ENCODE measurements around the gene OR5AU1. TPM values are rescaled to one million over a fixed set of nuclear protein-coding genes. Genes with fewer than 3 reads are reported as not detected.

Gene OR5AU1
- total and polyA plus RNA-seq, 2 experiments from 2014 or later = not detected

DNA sequence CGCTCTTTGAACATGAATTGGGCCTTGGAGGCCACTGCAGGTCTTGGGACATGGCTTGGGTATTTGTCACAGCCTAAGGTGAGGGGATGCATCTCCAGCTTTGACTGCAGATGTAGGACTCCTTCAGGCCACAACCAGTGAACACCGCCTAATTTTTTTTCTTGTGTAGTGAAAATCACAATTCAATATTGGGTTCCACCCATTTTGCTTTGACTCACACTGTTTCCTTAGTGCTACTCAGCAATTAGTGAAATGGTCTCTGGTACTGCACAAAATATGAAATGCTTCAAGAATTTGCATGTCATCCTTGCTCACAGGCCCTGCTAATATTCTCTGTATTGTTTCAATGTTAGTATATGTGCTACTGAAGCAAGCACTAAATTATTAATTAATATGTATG lies 42.5 kb downstream of the OR5AU1 start:
- Histone ChIP-seq H3K36me3 (ENCODE audit: low read depth) (no peaks in the 10 kb centered on the region), H3K4me1 (ENCODE audit: insufficient read depth) (no peaks in the 10 kb centered on the region), H3K9me2 (ENCODE audit: insufficient read depth) (no peaks in the 10 kb centered on the region), H3K27me3 (replicated peaks; ENCODE audit: insufficient read depth) (no peaks in the 10 kb centered on the region), H3F3A (ENCODE audit: insufficient read depth) (no peaks in the 10 kb centered on the region), H3K79me2 (ENCODE audit: insufficient read depth) (no peaks in the 10 kb centered on the region), H4K20me1 (ENCODE audit: insufficient read depth) (no peaks in the 10 kb centered on the region), H3K4me3 (no peak overlapping the region), H3K9ac (no peak overlapping the region), H3K27ac (no peak overlapping the region), H2AFZ (no peak overlapping the region), H3K4me2 (ENCODE audit: unreplicated experiment) (no peak overlapping the region), H3K9me3 (ENCODE audit: low read depth) (no peaks in the 10 kb centered on the region)
- no peak for TF ChIP-seq EZH2phosphoT487 (IDR thresholded peaks at IDR 0.05; ENCODE audit: insufficient read depth, low read depth)
- no peak for TF ChIP-seq EZH2 (IDR thresholded peaks at IDR 0.05; ENCODE audit: insufficient read depth, poor library complexity, severe bottlenecking)
- DNase-seq = no peak
- in situ Hi-C loops (cut with MboI) = no loop called here
- WGBS, 2 experiments (ENCODE audit: low coverage in 1 of 2, low lambda C conversion rate in 2 of 2, missing lambda C conversion rate in 2 of 2) = 91 to 94% methylated on average over 2 of the region's 2 CpGs

- H3K4me1 ChIP-seq (ENCODE audit: insufficient read depth) = peaks cover 3% of the 10 kb centered on the region
- H3K36me3 ChIP-seq (ENCODE audit: low read depth) = no peaks in the 10 kb centered on the region
- WGBS, 2 experiments (ENCODE audit: low coverage in 1 of 2, low lambda C conversion rate in 2 of 2, missing lambda C conversion rate in 2 of 2) = 73 to 75% methylated on average over 4 of the region's 4 CpGs
- no peak overlapping the region for H3K9ac ChIP-seq
- H3K79me2 ChIP-seq (ENCODE audit: insufficient read depth) = no peaks in the 10 kb centered on the region
- H3K9me2 ChIP-seq (ENCODE audit: insufficient read depth) = no peaks in the 10 kb centered on the region
- DNase-seq = no peak
- no peak for TF ChIP-seq EZH2 (IDR thresholded peaks at IDR 0.05; ENCODE audit: insufficient read depth, poor library complexity, severe bottlenecking)
- no peak for TF ChIP-seq EZH2phosphoT487 (IDR thresholded peaks at IDR 0.05; ENCODE audit: insufficient read depth, low read depth)
- H3K27ac ChIP-seq = no peak overlapping the region
- no peaks in the 10 kb centered on the region for H4K20me1 ChIP-seq (ENCODE audit: insufficient read depth)
- H3F3A ChIP-seq (ENCODE audit: insufficient read depth) = 0 out of 2 replicates have a peak, but pooled peaks cover 2% of the 10 kb centered on the region
- H2AFZ ChIP-seq = no peak overlapping the region
- H3K27me3 ChIP-seq (replicated peaks; ENCODE audit: insufficient read depth) = no peaks in the 10 kb centered on the region
- H3K4me3 ChIP-seq = no peak overlapping the region
- in situ Hi-C loops (cut with MboI) = no loop called here
- H3K9me3 ChIP-seq (ENCODE audit: low read depth) = no peaks in the 10 kb centered on the region
- no peak overlapping the region for H3K4me2 ChIP-seq (ENCODE audit: unreplicated experiment)
These were observed 43.6 kb downstream of the OR5AU1 start for GRCh38 chr14:21112255-21112654.

DNA sequence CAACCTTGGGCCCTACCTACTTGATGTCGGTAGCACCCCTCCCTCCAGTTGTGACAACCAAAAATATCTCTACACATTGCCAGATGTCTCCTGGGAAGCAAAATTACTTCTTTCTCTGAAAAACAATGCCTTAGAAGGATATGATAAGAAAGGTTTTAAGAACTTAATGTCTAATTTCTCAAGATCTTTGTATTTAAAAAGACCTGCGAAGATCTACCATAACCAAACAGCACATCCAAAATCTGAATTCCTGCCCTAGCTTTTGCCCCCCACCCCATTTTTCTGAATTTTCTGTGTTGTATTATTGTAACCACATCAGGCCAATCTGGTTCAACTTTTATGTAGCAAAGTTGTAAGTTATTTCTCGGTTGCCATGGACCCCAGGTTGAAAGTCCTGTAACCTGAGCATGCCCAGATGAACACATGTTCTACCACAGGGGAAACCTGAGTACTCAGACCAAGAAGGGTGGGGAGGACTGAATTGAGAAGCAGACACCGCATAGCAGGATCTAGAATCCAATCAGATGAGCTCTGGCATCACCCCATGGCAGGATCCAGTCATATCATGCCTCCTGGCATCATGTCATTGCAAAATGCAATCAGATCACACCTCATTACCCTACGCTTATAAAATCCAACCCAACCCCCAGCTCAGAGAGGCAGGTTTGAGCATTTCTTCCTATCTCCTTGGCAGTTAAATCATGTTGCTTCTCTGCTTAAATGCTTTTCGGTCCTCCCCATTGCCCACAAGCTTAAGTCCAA lies 46.3 kb downstream of the OR5AU1 start:
- H3K27me3 ChIP-seq (replicated peaks; ENCODE audit: insufficient read depth) = no peaks in the 10 kb centered on the region
- H3K4me2 ChIP-seq (ENCODE audit: unreplicated experiment) = no peak overlapping the region
- H3K4me1 ChIP-seq (ENCODE audit: insufficient read depth) = peaks cover 30% of the 10 kb centered on the region
- H3K27ac ChIP-seq = no peak overlapping the region
- no peaks in the 10 kb centered on the region for H3K9me2 ChIP-seq (ENCODE audit: insufficient read depth)
- 39 to 41% methylated on average over 6 of the region's 6 CpGs for WGBS, 2 experiments (ENCODE audit: low coverage in 1 of 2, low lambda C conversion rate in 2 of 2, missing lambda C conversion rate in 2 of 2)
- no peak overlapping the region for H2AFZ ChIP-seq
- no peaks in the 10 kb centered on the region for H3K36me3 ChIP-seq (ENCODE audit: low read depth)
- DNase-seq = no peak
- TF ChIP-seq EZH2 (IDR thresholded peaks at IDR 0.05; ENCODE audit: insufficient read depth, poor library complexity, severe bottlenecking) (no peak), EZH2phosphoT487 (IDR thresholded peaks at IDR 0.05; ENCODE audit: insufficient read depth, low read depth) (no peak)
- H4K20me1 ChIP-seq (ENCODE audit: insufficient read depth) = no peaks in the 10 kb centered on the region
- H3K4me3 ChIP-seq = no peak overlapping the region
- no peaks in the 10 kb centered on the region for H3K9me3 ChIP-seq (ENCODE audit: low read depth)
- H3F3A ChIP-seq (ENCODE audit: insufficient read depth) = peaks cover 23% of the 10 kb centered on the region
- H3K9ac ChIP-seq = no peak overlapping the region
- H3K79me2 ChIP-seq (ENCODE audit: insufficient read depth) = no peaks in the 10 kb centered on the region
- in situ Hi-C loops (cut with MboI) = no loop called here

DNA sequence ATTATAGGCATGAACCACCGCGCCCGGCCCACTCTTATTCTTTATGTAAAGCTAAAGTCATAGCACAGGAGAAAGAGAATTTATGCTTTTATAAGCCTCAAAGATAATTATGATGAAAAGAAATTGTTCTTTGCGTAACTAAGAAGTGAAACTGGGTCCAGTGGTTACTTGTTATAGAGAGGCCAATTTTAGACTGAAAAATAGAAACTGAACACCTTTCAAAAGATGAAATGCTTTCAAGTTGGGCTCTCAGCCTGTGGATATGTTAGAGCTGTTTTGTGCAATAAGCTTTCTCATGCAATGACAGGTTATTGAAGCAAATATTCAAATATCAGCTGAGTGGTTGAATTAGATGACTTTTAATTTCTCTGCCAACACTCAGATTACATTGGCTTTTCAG lies 47.1 kb downstream of the OR5AU1 start:
- in situ Hi-C loops (cut with MboI) = no loop called here
- peaks cover 30% of the 10 kb centered on the region for H3K4me1 ChIP-seq (ENCODE audit: insufficient read depth)

More for the DNA sequence above, 47.1 kb downstream of the OR5AU1 start:
- no peaks in the 10 kb centered on the region for H4K20me1 ChIP-seq (ENCODE audit: insufficient read depth)
- H2AFZ ChIP-seq = no peak overlapping the region
- no peaks in the 10 kb centered on the region for H3K27me3 ChIP-seq (replicated peaks; ENCODE audit: insufficient read depth)
- H3K79me2 ChIP-seq (ENCODE audit: insufficient read depth) = no peaks in the 10 kb centered on the region
- DNase-seq = no peak
- H3K27ac ChIP-seq = no peak overlapping the region
- no peaks in the 10 kb centered on the region for H3K9me3 ChIP-seq (ENCODE audit: low read depth)
- H3K4me3 ChIP-seq = no peak overlapping the region
- 91 to 93% methylated on average over 4 of the region's 4 CpGs for WGBS, 2 experiments (ENCODE audit: low coverage in 1 of 2, low lambda C conversion rate in 2 of 2, missing lambda C conversion rate in 2 of 2)
- no peaks in the 10 kb centered on the region for H3K36me3 ChIP-seq (ENCODE audit: low read depth)
- no peak overlapping the region for H3K9ac ChIP-seq
- H3K9me2 ChIP-seq (ENCODE audit: insufficient read depth) = no peaks in the 10 kb centered on the region
- H3K4me2 ChIP-seq (ENCODE audit: unreplicated experiment) = no peak overlapping the region
- TF ChIP-seq EZH2 (IDR thresholded peaks at IDR 0.05; ENCODE audit: insufficient read depth, poor library complexity, severe bottlenecking) = no peak
- TF ChIP-seq EZH2phosphoT487 (IDR thresholded peaks at IDR 0.05; ENCODE audit: insufficient read depth, low read depth) = no peak
- peaks cover 24% of the 10 kb centered on the region for H3F3A ChIP-seq (ENCODE audit: insufficient read depth)

Data from GM23248 (cell line).